ENCODE measurements around the gene PHF19.

DNA sequence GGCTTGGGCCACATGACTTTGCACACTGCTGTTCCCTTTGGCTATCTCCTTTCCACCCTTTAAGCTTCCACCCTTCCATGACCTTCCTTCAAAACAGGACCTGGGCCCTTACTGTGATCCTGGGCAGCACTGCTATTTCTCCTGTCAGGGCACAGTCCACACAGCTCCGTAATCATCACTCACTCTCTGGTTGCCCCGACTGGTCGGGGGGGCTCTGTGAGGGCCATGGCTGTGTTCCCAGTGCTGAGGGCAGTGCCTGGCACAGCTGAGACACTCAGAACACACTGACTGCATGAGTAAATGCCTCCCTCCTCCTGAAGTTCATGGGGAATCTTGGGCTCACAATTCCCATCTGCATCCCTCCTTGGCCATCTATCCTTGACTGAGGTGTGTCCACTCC lies 37.4 kb upstream of the PHF19 start:
- TF ChIP-seq POLR2A (IDR thresholded peaks at IDR 0.05), result no peak
- TF ChIP-seq POLR2AphosphoS5 (IDR thresholded peaks at IDR 0.05; ENCODE audit: insufficient read depth in 1 of 2, low read depth in 1 of 2), result no peak
- TF ChIP-seq, protein P1, sequence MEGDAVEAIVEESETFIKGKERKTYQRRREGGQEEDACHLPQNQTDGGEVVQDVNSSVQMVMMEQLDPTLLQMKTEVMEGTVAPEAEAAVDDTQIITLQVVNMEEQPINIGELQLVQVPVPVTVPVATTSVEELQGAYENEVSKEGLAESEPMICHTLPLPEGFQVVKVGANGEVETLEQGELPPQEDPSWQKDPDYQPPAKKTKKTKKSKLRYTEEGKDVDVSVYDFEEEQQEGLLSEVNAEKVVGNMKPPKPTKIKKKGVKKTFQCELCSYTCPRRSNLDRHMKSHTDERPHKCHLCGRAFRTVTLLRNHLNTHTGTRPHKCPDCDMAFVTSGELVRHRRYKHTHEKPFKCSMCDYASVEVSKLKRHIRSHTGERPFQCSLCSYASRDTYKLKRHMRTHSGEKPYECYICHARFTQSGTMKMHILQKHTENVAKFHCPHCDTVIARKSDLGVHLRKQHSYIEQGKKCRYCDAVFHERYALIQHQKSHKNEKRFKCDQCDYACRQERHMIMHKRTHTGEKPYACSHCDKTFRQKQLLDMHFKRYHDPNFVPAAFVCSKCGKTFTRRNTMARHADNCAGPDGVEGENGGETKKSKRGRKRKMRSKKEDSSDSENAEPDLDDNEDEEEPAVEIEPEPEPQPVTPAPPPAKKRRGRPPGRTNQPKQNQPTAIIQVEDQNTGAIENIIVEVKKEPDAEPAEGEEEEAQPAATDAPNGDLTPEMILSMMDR (IDR thresholded peaks at IDR 0.05), result no peak
